Prostate gland (tissue), 2 donors: ENCODE results near the gene INPP4B. TPM values are rescaled to one million over a fixed set of nuclear protein-coding genes. Genes with fewer than 3 reads are reported as not detected.

Source experiments
- DNase-seq: peaks from one replicate; pipeline ENCODE4 v3.0.0-alpha.2; 2019; ENCODE audit warnings: low spot score
- H3K27ac ChIP-seq, 2 donors: fragments of 200-600 bp; sonication (generic); 2 replicates each; pipeline ENCODE4 v1.5.1; 2017 to 2019
- H3K27me3 ChIP-seq: fragments of 200-600 bp; sonication (generic); replicated peaks from 2 replicates; pipeline ENCODE4 v1.5.1; 2019; ENCODE audit not compliant: insufficient read depth
- H3K36me3 ChIP-seq, 2 donors: fragments of 200-600 bp; sonication (generic); 1 replicate in 1 of 2; 2 replicates in 1 of 2; pipeline versions ENCODE4 v1.5.1 to v1.8.1; 2017 to 2019
- H3K4me1 ChIP-seq: fragments of 200-600 bp; sonication (generic); replicated peaks from 2 replicates; pipeline ENCODE4 v1.5.1; 2019
- H3K4me3 ChIP-seq, 2 donors: fragments of 200-600 bp; sonication (generic); 2 replicates each; pipeline ENCODE4 v1.5.1; 2017 to 2019
- H3K9me3 ChIP-seq: fragments of 200-600 bp; sonication (generic); 2 replicates; pipeline ENCODE4 v1.5.1; 2017
- CTCF ChIP-seq, 4 experiments: fragments of 200-600 bp in 2 of 4; fragments of 450-650 bp in 2 of 4; sonication (generic) in 2 of 4; IDR thresholded peaks; 1 replicate in 3 of 4; 2 replicates in 1 of 4; pipeline ENCODE4 v1.5.1; 2016 to 2019; ENCODE audit warnings: antibody characterized with exemption in 4 of 4, mild to moderate bottlenecking in 2 of 4, moderate library complexity in 2 of 4
- POLR2A ChIP-seq: fragments of 450-650 bp; IDR thresholded peaks from one replicate; pipeline ENCODE4 v1.6.1; 2016; ENCODE audit warnings: antibody characterized with exemption, mild to moderate bottlenecking
- POLR2AphosphoS5 ChIP-seq: sonication (generic); formaldehyde crosslinking; IDR thresholded peaks from one replicate; pipeline ENCODE4 v1.6.1; 2017; ENCODE audit warnings: antibody characterized with exemption
- WGBS: methylation state at CpG from one replicate; pipeline ENCODE4 v1.1.5; 2018; 5-methylcytosine and 5-hydroxymethylcytosine counted together
- intact Hi-C: fragments of 100-400 bp; cut with DNase I; formaldehyde crosslinking; loops from one replicate; pipeline ENCODE4 v1.14.2; 2022
- total RNA-seq, 2 donors: library from RNA; depleted of rRNA; stranded (reverse); fragments of >200 nt; gene quantifications; one replicate each; pipeline ENCODE4 v1.1.0, GENCODE V29; 2016

The INPP4B gene
- total RNA-seq, 2 donors from 2014 or later = 22.3 to 49.7 TPM

GRCh38 chr4:142331132-142331531, 515.0 kb downstream of the INPP4B start:
- DNase-seq = no peak
- no peaks in the 10 kb centered on the region for H3K36me3 ChIP-seq
- WGBS = 49% methylated on average over 4 of the region's 4 CpGs
- no peak for TF ChIP-seq POLR2A
- TF ChIP-seq POLR2AphosphoS5 = no peak
- TF ChIP-seq CTCF (IDR thresholded peaks at IDR 0.05) = no peak
- H3K27me3 ChIP-seq = no peaks in the 10 kb centered on the region
- no peak overlapping the region for H3K4me3 ChIP-seq
- no peaks in the 10 kb centered on the region for H3K9me3 ChIP-seq
- no peak overlapping the region for H3K27ac ChIP-seq
- no peaks in the 10 kb centered on the region for H3K4me1 ChIP-seq
- intact Hi-C loops = no loop called here

DNA sequence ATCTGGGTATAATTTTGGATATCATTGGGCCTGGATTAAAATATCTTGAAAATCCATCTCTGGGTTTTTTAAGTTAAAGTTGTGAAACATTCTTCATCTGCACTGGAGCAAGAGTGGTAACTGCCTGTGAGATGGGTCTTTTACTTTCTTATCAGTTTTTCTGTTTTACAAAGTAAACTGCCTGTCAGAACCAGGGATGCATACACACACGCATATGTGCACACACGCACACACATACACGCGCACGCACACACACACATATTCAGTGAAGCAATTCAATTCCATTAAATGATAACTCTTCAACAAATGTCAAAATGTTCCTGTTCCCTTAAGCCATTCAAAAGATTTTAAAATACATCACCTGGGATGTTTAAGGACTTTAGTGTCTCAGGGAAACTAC, 515.8 kb downstream of the INPP4B start:
- no peak overlapping the region for H3K27ac ChIP-seq
- TF ChIP-seq CTCF (IDR thresholded peaks at IDR 0.05) = no peak
- no peak for TF ChIP-seq POLR2AphosphoS5
- TF ChIP-seq POLR2A = no peak

DNA sequence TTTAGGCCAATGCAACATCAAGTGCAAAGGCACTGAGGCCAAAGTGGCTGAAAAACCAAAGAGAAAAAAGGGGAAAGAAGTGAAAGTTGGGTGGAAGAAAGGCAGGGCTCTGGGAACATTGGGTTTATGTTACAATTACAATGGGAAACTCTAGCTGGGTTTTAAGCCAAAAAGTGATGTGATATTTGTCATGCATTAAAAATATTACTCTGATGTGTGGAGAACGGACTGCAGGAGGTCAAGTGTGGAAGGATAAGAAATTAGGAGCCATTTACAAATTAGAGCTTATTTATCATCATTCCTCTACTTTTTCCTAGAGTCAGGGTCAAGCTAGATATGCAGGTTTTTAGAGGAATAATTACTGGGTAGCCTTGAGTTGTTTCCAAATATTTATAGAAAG, 516.8 kb downstream of the INPP4B start:
- DNase-seq = no peak
- Histone ChIP-seq H3K4me1 (no peaks in the 10 kb centered on the region), H3K27ac (no peak overlapping the region), H3K27me3 (no peaks in the 10 kb centered on the region), H3K4me3 (no peak overlapping the region), H3K9me3 (no peaks in the 10 kb centered on the region), H3K36me3 (no peaks in the 10 kb centered on the region)
- intact Hi-C loops = no loop called here
- 87% methylated on average over 1 of the region's 1 CpG for WGBS
- no peak for TF ChIP-seq POLR2AphosphoS5
- no peak for TF ChIP-seq POLR2A
- no peak for TF ChIP-seq CTCF (IDR thresholded peaks at IDR 0.05)

More for the DNA sequence above, 515.8 kb downstream of the INPP4B start:
- WGBS = 92% methylated on average over 5 of the region's 5 CpGs
- no peaks in the 10 kb centered on the region for H3K36me3 ChIP-seq
- H3K27me3 ChIP-seq = no peaks in the 10 kb centered on the region
- H3K4me3 ChIP-seq = no peak overlapping the region
- no peaks in the 10 kb centered on the region for H3K4me1 ChIP-seq
- no peak for DNase-seq
- intact Hi-C loops = no loop called here
- no peaks in the 10 kb centered on the region for H3K9me3 ChIP-seq

DNA sequence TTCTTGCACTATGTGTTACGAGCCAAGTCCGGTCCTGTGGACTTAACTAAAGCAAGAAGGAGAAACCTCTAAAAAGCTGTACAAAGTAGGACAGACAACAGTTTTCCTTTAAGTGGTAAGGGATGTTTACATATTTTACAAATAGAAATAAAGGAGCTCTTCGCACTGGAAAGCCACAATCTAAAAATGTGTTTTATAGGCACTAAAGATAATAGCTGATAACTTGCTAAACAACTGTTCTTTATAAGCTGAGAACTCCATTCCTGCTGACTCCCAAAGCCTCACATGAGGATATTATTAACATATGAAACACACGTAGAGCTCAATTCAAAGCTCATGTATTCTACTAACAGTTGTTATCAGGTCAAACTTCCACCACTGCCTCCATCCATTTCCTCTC, 519.9 kb downstream of the INPP4B start:
- 70% methylated on average over 4 of the region's 4 CpGs for WGBS

More for the DNA sequence above, 519.9 kb downstream of the INPP4B start:
- DNase-seq = no peak
- no peaks in the 10 kb centered on the region for H3K9me3 ChIP-seq
- TF ChIP-seq POLR2A (no peak), POLR2AphosphoS5 (no peak), CTCF (IDR thresholded peaks at IDR 0.05) (no peak)
- intact Hi-C loops = no loop called here
- H3K4me1 ChIP-seq = no peaks in the 10 kb centered on the region
- H3K4me3 ChIP-seq = no peak overlapping the region
- H3K27ac ChIP-seq = no peak overlapping the region
- H3K36me3 ChIP-seq = no peaks in the 10 kb centered on the region
- no peaks in the 10 kb centered on the region for H3K27me3 ChIP-seq
